ENCODE measurements around the gene HOXA13. TPM values are rescaled to one million over a fixed set of nuclear protein-coding genes. Genes with fewer than 3 reads are reported as not detected.

The HOXA13 gene
- total RNA-seq, 1 experiment from 2014 or later = 4.7 TPM

- no peak for DNase-seq (ENCODE audit: low spot score)
These were observed 40.4 kb downstream of the HOXA13 start for GRCh38 chr7:27159266-27160144.

- DNase-seq (ENCODE audit: low spot score) = no peak
These were observed 41.2 kb downstream of the HOXA13 start for GRCh38 chr7:27158436-27159265.

- no peak for DNase-seq (ENCODE audit: low spot score)
These were observed 42.0 kb downstream of the HOXA13 start for GRCh38 chr7:27157702-27158431.

GRCh38 chr7:27156916-27157701 lies 42.8 kb downstream of the HOXA13 start:
- no peak for DNase-seq (ENCODE audit: low spot score)

- no peak for DNase-seq (ENCODE audit: low spot score)
These were observed 43.4 kb downstream of the HOXA13 start, which contains the start of gene HOXA7 for GRCh38 chr7:27156508-27156898. HOXA7 (minus strand) TSS chr7:27156675; CDS start chr7:27156545, 130 bp downstream.

GRCh38 chr7:27155816-27156507 lies 43.9 kb downstream of the HOXA13 start:
- DNase-seq (ENCODE audit: low spot score) = no peak

- no peak for DNase-seq (ENCODE audit: low spot score)
These were observed 44.7 kb downstream of the HOXA13 start for GRCh38 chr7:27154901-27155815.

GRCh38 chr7:27154369-27154768 lies 45.5 kb downstream of the HOXA13 start:
- no peak for DNase-seq (ENCODE audit: low spot score)

GRCh38 chr7:27153526-27153925 lies 46.4 kb downstream of the HOXA13 start:
- DNase-seq (ENCODE audit: low spot score) = no peak

- DNase-seq (ENCODE audit: low spot score) = no peak
These were observed 47.0 kb downstream of the HOXA13 start for GRCh38 chr7:27152816-27153442.

GRCh38 chr7:27151931-27152815 lies 47.7 kb downstream of the HOXA13 start, which contains the start of gene HOXA3:
HOXA3 (minus strand) TSS chr7:27152583; CDS start chr7:27110640, 41,943 bp downstream.
- DNase-seq (ENCODE audit: low spot score) = no peak

GRCh38 chr7:27151341-27151930 lies 48.5 kb downstream of the HOXA13 start:
- DNase-seq (ENCODE audit: low spot score) = no peak

- DNase-seq (ENCODE audit: low spot score) = peak; percentile 48
These were observed 49.1 kb downstream of the HOXA13 start for GRCh38 chr7:27150568-27151340.

- no peak for DNase-seq (ENCODE audit: low spot score)
These were observed 49.9 kb downstream of the HOXA13 start for GRCh38 chr7:27149842-27150567.

- no peak for DNase-seq (ENCODE audit: low spot score)
These were observed 50.9 kb downstream of the HOXA13 start for GRCh38 chr7:27148756-27149641.

Data from A172 (cell line).